ENCODE measurements around the gene PGS1.
A peak's percentile ranks its signal among the peaks of the same experiment; 100 is the strongest.

The PGS1 gene

DNA sequence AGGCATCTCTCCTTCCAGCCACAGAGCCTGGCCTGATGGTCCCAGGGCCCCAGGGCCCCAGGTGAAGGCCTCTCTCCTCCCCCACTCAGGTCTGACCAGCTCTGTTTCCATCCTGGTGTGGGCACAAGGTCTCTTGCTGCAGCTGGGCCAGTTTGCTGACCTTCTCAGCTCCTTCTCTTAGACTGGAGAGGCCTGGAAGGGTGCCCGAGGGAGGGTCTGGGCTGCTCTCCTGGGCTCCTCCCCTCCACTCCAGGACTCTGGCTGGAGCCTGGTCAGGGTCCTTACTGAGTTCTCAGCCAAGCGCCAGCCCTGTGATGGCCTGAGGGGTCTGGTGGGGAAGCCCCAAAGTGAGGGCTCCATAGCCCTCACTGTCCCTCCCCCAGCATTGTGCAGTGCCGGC is 31.0 kb upstream of the PGS1 start:
- no peak for DNase-seq (ENCODE audit: low spot score)

GRCh38 chr17:78348055-78348770 is 30.2 kb upstream of the PGS1 start:
- no peak for DNase-seq (ENCODE audit: low spot score)

- no peak for DNase-seq (ENCODE audit: low spot score)
Measured at GRCh38 chr17:78349891-78350642, 28.4 kb upstream of the PGS1 start.

DNA sequence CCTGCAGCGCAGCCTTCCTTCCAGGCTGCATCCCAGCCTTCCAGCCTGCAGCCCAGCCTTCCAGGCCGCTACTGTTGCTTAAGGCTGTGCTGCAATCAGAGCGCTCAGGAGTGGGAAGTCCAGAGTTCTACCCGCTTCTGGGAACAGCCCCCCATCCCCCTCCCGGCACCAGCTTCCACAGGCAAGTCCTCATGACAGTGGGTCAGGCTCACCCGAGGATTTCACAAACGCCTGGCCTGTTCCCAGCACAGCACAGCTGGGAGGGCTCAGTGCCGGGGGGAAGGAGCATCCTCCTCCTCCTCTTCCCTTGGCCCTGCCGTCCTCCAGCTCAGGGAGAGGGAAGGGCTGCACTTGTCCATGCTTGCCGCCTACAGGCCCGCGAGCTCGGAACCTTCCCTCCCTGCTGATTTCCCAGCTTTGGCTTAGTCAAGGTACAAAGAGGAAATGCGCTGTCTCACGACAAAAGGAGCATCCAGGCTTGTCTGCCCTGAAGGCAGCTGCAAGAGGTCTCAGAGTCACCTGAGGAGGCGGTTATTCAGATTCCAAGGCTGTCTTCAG is 26.9 kb upstream of the PGS1 start:
- DNase-seq (ENCODE audit: low spot score), result peak; percentile 92

- DNase-seq (ENCODE audit: low spot score), result no peak
Measured at GRCh38 chr17:78353834-78354233, 24.6 kb upstream of the PGS1 start.

DNA sequence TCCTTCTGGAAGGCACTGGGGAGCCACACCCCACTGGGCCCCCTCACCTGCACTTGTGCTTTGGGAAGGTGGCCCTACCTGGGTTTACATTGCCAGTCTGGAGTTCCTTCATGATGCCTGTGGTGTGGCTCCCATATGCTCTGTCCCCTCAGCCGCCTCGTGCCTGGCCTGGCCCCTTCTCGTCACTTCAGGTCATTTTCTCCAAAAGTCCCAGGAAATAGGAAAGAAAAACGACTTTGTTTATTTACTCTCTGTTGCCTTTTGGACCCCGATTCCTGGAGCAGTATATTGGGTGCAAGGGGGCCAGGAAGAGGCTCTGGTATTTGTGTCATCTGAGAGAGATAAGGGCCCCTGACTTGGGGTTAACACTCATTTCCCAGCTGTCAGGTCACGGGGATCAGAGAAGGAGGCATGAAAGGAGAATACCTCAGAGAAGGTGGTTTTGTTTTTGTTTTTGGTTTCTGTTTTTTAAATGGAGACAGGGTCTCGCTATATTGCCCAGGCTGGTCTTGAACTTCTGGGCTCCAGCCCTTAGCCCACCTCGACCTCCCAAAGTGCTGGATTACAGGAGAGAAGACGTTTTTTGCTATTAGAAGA is 23.3 kb upstream of the PGS1 start:
- no peak for DNase-seq (ENCODE audit: low spot score)

GRCh38 chr17:78355701-78356100 is 22.7 kb upstream of the PGS1 start:
- no peak for DNase-seq (ENCODE audit: low spot score)

DNA sequence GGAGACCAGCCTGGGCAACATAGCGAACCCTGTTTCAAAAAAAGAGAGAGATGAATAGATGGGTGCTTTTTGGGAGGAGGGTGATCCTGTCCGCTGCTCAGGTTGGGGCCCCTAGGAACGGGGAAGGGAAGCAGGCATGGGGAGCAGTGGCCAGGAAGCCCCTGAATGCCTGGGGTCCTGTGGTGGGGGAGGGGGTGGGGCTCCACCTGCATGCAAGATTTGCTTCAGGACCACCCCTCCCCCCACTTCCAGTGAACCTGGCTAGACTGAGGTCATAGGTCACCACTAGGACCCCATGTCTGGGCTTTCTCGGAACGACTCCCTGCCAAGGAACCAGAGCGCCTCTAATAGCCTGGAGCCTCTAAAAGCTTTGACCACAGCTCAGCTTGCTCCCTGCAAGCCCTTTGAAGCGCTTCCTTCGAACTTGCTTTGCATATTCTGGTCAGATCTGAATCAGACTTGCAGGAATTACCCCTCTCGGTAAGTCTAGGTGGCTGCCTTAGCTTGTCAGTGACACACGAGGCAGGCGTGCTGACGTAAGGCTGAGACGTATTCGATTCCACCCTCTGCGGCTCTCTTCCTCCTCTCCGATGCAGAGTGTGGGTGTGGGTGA is 22.2 kb upstream of the PGS1 start:
- no peak for DNase-seq (ENCODE audit: low spot score)

- DNase-seq (ENCODE audit: low spot score), result peak; percentile 59
Measured at GRCh38 chr17:78357177-78357586, 21.3 kb upstream of the PGS1 start.

DNA sequence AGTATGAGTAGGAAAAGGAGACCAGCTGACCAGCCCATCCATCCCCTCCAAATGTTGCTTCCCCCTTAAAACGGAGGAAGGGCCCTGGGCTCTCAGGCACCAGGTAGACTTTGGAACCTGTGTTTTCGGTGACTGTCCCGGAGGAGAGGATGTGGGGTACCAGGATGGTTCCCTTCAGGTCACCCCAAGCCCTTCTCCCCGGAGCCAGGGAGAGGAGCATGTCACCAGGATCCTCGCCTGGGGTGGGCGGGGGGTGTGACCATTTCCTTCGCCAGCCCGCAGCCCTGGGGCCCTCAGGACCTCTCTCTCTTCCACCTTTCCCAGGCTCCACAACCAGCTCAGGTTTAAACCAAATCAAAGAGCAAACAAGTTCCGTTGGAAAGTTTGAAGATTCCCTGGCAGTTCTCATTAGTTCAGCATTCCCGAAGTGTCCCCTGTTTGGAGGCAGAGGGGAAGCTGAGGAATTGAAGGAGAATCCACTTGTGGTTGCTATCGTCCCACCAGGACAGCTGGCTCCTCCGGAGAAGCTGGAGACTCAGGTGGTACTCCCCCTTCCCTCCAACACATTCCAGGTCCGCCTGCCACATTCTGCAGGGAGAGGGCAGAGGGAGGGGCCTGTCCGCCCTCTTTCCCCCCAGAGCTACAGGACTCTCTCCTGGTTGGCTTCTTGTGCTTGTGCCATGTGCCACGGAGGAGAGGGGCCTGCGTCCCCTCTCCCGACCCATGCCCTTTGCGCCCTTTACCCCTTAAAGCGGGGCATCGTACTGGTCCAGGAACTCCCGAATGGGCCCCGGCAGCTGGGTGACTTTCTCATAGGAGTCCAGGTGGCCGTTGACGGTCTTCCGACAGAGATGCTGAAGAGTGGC is 20.5 kb upstream of the PGS1 start:
- DNase-seq (ENCODE audit: low spot score), result no peak

DNA sequence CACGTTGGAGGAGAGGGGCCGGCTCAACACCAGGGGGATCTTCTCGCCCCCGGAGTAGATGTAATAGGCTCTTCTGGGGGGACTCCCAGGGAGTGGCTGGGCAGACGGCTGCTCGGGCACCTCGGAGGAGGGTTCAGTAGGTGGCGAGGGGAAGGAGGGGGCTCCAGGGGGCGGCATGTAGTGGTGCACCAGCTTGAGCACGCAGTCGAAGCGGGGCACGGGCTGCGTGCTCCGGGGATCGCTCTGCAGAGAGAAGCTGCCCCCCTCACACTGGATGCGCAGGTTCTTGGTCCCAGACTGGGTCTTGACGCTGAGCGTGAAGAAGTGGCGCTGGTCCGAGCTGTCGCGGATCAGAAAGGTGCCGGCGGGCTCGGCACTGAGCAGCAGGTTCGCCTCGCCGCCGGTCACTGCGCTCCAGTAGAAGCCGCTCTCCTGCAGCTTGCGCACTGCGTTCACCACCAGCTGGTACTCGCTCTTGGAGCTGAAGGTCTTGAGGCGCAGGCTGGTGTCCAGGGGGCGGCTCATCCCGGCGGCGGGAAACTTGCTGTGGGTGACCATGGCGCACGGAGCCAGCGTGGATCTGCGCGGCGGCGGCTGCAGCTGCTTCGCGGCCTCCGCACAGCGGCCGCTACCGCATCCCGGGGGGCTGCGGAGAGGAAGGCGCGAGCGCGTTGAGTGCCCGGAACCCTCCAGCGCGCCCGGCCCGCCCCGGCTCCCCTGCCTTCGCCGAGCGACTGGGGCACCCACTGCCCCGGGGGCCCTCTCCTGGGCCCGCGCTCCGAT is 19.7 kb upstream of the PGS1 start:
- DNase-seq (ENCODE audit: low spot score), result no peak

DNA sequence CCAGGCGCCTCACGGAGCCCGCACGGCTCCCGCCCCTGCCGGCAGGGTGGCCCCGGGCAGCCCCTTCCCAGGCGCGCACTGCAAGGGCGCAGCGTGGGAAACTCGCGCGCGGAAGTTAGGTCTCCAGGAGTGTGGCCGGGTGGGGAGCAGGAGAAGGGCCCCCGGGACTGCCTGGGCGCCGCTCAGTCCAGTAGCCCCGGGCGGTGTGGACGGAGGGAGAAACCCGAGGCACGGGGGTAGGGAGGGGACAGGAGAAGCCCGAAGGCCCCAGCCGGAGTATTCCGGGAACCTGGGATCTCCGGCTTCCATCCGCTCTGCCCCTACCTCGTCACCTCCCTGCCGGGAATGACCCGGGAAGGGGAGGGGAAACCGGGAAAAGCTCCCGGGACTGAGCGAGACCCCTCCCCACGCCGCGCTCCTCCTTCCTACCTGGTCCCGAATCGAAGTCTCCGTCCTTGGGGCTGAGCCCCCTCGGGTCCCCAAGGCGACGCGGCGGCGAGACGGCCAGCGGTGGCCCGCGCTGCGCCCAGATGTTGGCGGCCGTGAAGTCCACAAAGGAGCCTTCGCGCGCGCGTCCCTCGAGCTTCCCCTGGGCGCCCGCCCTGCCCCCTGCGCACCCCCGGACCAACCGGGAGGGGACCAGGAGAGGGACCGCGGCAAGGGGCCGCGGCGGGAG is 19.0 kb upstream of the PGS1 start:
- no peak for DNase-seq (ENCODE audit: low spot score)

DNA sequence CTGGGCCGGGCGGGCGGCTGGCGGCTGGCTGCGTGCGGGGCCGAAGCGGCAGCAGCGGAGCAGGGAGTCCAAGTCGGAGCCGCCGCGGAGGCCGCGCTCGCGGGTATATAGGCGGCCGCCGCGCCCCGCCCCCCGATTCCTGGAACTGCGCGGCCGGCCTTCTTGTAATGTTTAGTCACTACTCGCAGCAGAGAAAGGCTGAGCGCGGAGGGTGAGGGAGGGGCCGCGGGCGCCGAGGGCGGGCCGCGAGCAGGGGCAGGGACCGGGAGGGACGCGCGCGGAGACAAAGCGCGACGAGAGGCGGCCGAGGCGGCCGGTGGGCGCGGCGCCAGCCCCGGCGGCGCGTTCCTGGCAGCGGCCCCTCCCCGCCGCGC is 18.5 kb upstream of the PGS1 start, which contains the start of gene SOCS3:
Gene SOCS3, minus strand, starts transcription at position 81 of the 374 bp plus-strand sequence. CDS start 982 bp downstream, outside the sequence.
- peak; percentile 87 for DNase-seq (ENCODE audit: low spot score)

- peak; percentile 81 for DNase-seq (ENCODE audit: low spot score)
Measured at GRCh38 chr17:78360371-78361224, 17.9 kb upstream of the PGS1 start.

DNA sequence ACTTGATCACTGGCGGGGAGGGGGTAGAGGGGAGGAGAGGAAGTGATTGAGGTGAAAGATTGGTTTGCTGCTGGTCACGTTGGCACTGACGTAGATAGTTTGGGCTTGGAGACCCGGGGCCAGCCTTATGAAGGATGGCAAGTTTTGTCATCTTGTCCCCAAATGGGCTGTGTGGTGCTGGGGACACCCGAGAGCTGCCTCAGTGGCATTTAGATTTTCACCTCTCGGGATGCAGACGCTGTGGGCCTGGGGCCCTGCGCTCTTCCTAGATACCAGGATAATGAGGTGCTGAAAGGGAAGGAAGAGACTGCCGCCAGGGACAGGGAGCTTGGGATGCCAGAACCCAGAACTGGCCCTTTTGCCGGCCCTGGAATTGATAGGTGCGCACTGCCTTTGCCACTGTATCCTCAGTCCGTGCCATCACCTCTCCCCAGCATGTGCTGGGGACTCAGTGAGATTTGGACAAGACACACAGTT is 17.2 kb upstream of the PGS1 start:
- DNase-seq (ENCODE audit: low spot score), result no peak

DNA sequence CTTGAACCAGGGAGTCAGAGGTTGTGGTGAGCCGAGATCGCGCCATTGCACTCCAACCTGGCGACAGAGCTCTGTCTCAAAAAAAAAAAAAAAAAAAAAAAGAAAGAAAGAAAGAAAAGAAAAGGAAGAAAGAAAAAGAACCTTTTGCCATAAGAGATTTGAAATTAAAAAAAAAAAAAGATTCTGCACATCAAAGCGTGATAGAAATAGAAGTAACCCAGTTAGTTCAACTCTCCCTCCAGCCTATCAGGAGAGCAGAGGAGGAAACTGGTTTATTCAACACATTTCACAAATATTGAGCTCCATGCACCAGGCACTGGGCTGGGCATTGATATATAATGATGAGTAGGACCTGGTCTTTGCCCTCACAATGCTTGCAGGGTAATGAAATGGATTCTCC is 16.2 kb upstream of the PGS1 start:
- DNase-seq (ENCODE audit: low spot score), result no peak

- no peak for DNase-seq (ENCODE audit: low spot score)
Measured at GRCh38 chr17:78362671-78363070, 15.8 kb upstream of the PGS1 start.

DNA sequence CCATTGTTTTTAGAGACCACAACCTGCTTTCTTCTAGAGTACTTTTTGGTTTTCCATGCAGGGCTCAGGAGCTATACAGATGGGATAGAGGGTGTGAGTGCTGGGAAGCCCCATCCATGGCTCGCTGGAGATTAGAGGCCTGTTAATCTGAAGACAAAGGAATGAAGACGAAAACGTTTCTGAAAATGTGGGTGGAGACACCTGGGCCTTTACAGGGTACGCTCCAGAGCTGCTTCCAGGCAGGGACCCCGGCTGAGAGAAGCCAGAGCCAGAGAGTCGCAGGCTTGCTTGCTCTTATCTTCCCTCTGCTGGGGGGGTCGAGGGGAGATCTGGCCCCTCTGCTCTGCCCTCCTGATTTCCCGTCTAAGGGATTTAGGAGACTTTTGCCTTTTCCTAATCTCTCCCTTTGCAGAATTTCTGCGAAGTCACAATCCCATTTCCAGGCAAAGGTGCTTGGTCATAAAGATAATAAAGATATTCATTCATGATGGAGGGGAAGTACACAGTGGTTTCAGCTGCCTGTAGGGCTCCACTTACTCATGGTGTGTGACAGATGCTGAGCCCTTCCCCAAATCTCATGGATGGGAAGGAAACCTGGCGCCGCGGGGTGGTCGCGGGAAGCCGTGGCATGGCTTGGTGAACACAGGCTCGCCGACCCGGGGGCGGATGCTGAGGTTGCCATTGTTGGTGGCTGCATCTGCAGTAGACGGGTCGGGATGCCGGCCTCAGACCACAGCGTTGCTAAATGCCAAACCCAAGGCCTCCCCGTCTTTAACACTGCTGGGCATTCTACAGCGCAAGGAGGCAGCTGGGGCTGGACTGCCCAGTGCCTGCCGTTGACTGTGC is 13.8 kb upstream of the PGS1 start:
- DNase-seq (ENCODE audit: low spot score), result no peak
